Activated naive CD4-positive, alpha-beta T cell treated with anti-CD3 and anti-CD28 coated beads, Interleukin-2, amount 50 U/mL, for 72 hours (primary cell): ENCODE data around the gene DDX6. TPM values are rescaled to one million over a fixed set of nuclear protein-coding genes. Genes with fewer than 3 reads are reported as not detected.
"Not testable (repeated sequence)": the region's sequence is repeated elsewhere in the genome, so short reads cannot be mapped to it uniquely, and the experiment has no call there.

Source experiments
- ATAC-seq, 2 donors: fragments of 150-1000 bp; cut with Tn5 transposase; 2 replicates each; pipeline ENCODE4 v1.10.0; 2021; ENCODE audit warnings: mild to moderate bottlenecking in 2 of 2, moderate library complexity in 2 of 2
- DNase-seq, 2 donors: peaks; one replicate each; pipeline ENCODE4 v3.0.0; 2021 to 2022; ENCODE audit warnings: low spot score in 2 of 2
- H3K27ac Mint-ChIP-seq, 2 donors: one replicate each; pipeline ENCODE4 v1.8.0; 2022; ENCODE audit warnings: mild to moderate bottlenecking in 2 of 2, mixed read lengths in 2 of 2
- H3K36me3 Mint-ChIP-seq, 2 donors: one replicate each; pipeline ENCODE4 v1.8.0; 2022; ENCODE audit warnings: mixed read lengths in 2 of 2
- H3K9me3 Mint-ChIP-seq, 2 donors: one replicate each; pipeline ENCODE4 v1.8.0; 2022; ENCODE audit warnings: mixed read lengths in 2 of 2
- total RNA-seq, 2 donors: library from RNA; stranded (reverse); gene quantifications; one replicate each; pipeline ENCODE4 v1.2.3, GENCODE V29; 2022

Gene DDX6, protein sequence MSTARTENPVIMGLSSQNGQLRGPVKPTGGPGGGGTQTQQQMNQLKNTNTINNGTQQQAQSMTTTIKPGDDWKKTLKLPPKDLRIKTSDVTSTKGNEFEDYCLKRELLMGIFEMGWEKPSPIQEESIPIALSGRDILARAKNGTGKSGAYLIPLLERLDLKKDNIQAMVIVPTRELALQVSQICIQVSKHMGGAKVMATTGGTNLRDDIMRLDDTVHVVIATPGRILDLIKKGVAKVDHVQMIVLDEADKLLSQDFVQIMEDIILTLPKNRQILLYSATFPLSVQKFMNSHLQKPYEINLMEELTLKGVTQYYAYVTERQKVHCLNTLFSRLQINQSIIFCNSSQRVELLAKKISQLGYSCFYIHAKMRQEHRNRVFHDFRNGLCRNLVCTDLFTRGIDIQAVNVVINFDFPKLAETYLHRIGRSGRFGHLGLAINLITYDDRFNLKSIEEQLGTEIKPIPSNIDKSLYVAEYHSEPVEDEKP
- total RNA-seq: 100 to 1,000 TPM; 180 to 239 TPM

DNA sequence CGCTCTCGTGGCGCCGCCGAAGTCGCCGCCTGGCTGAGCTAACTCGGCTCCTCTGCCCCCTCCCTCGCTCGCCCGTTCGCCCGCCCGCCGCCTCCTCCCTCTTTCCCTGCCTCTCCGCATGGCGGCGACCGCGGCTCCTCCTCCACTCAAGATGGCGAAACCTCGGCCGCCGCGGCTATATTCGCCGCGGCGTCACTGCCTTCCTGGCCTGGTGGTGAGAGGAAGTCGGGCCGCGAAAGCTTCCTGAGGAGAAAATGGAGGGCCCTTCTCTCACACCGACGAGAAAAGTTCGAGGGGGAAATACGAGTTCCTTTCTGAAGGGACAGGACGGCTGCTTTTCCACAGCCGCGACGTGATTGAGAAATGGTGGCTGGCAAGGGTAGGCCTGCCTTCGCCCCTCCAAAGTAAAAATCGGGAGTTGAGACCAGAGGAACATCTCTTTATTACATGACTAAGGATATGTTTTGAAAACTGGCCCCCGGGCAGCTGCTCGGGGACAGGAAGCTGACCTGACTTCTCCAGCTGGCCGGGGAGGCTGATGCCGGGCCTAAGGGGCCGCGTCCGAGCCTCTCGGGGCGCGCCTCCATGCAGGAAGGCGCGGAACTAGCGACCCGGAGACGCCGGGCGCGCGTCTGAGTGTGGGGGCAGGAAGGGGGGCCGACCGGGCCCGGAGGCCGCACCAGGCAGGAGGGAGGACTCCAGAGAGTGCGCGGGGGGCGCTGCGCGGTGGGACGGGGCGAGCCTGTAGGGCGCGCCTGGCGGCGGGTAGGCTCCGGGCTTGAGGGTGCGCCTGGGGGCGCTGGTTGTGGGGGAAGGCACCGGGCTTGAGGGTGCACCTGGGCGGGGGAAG is at the start of gene DDX6:
DDX6 (minus strand) TSS at position 54 of the 850 bp plus-strand sequence. CDS start 4,913 bp downstream, outside the sequence.
- Mint-ChIP-seq H3K27ac (peak within 1 kb of the TSS; percentile 98 to 100), H3K36me3 (peaks cover 33 to 37% of the 10 kb centered on the region in 2 donors), H3K9me3 (no peaks in the 10 kb centered on the region)
- peak; percentile 58 to 65 for ATAC-seq
- peak; percentile 88 for DNase-seq

DNA sequence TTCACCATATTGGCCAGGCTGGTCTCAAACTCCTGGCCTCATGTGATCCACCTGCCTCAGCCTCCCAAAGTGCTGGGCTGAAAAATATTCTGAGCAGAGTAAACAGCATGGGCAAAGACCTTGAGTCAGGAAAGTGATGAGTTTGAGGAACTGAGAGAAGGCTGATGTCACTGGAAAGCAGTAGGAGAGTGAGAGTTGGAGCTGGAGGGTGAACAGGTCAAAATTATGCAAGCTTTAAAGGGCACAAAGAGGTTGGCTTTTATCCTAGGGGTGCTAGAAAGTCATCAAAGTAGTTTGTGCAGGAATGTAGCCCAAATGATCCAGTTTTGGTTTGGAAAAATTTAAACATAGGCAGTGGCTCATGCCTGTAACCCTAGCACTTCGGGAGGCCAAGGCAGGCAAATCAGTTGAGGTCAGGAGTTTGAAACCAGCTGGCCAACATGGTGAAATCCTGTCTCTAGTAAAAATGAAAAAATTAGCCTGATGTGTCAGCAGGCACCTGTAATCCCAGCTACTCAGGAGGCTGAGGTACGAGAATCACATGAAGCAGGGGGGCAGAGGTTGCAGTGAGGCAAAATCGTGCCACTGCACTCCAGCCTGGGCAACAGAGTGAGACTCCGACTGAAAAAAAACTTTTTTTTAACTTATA is 48.1 kb upstream of the DDX6 start:
- no peak for DNase-seq
- ATAC-seq: peak; percentile 52 to 59
- peaks cover 0 to 8% of the 10 kb centered on the region in 2 donors for H3K9me3 Mint-ChIP-seq
- H3K27ac Mint-ChIP-seq: peak overlapping the region in 1 of 2 donors; percentile 4
- peaks cover 0 to 11% of the 10 kb centered on the region in 2 donors for H3K36me3 Mint-ChIP-seq

DNA sequence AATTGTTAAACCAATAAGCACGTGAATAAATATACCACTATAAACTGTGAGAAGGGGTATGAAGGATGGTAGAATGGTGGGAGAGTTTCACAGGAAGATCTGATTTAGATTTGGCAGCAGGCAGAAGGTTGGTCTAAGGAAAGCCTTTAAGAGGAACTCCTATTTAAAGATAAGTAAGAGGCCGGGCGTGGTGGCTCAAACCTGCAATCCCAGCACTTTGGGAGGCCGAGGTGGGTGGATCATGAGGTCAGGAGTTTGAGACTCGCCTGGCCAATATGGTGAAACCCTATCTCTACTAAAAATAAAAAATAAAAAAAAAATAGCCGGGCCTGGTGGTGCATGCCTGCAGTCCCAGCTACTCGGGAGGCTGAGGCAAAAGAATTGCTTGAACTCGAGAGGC is 46.9 kb upstream of the DDX6 start:
- ATAC-seq (no peak), DNase-seq (no peak)
- peak overlapping the region in 1 of 2 donors; percentile 20 for H3K27ac Mint-ChIP-seq
- peaks cover 0 to 12% of the 10 kb centered on the region in 2 donors for H3K36me3 Mint-ChIP-seq
- H3K9me3 Mint-ChIP-seq: peaks cover 0 to 3% of the 10 kb centered on the region in 2 donors

DNA sequence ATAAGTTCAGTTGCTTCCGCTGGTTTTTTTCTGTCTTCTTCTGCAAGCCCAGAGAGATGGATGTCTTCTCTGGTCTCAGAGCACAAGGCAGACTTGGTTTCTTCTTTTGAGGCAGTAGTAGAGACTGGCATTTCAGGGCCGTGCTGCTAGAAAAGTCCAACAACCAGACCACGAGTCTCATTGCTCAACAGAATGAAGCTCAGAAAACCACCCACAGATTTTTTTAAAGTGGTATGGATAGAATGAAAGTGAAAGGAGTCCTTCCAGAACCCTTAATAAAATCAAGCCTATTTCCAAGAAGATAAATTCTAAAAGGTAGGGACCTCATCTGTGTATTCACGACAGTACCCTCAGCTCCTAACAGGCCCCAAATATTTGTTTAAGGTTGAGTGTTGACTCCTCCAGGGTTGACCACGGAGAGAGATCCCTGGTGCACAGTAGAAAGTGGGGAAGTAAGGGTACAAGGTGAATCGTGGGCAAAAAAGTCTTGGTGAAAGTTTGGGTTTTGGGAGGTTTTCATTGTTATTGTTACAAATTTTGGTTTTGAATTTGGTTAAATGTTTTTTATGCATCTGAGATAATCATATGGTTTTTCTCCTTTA is 43.6 kb upstream of the DDX6 start:
- DNase-seq (no peak), ATAC-seq (peak; percentile 31 to 58)
- H3K36me3 Mint-ChIP-seq: peaks cover 0 to 6% of the 10 kb centered on the region in 2 donors
- peak overlapping the region in 1 of 2 donors; percentile 46 for H3K27ac Mint-ChIP-seq
- peaks cover 0 to 3% of the 10 kb centered on the region in 2 donors for H3K9me3 Mint-ChIP-seq

DNA sequence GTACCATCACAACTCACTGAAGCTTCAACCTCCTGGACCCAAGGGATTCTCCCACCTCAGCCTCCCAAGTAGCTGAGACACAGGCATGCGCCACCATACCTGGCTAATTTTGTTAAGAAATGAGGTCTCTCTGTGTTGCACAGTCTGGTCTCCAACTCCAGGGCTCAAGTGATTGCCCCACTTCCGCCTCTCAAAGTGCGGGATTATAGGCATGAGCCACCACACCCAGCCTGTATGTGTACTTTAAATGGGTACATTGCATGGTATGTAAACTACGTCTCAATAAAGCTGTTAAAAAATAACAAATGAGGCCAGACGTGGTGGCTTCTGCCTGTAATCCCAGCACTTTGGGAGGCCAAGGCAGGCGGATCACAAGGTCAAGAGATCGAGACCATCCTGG is 36.2 kb upstream of the DDX6 start:
- Mint-ChIP-seq H3K27ac (no peak overlapping the region), H3K36me3 (no peaks in the 10 kb centered on the region), H3K9me3 (no peaks in the 10 kb centered on the region)
- ATAC-seq: no peak
- DNase-seq: no peak

DNA sequence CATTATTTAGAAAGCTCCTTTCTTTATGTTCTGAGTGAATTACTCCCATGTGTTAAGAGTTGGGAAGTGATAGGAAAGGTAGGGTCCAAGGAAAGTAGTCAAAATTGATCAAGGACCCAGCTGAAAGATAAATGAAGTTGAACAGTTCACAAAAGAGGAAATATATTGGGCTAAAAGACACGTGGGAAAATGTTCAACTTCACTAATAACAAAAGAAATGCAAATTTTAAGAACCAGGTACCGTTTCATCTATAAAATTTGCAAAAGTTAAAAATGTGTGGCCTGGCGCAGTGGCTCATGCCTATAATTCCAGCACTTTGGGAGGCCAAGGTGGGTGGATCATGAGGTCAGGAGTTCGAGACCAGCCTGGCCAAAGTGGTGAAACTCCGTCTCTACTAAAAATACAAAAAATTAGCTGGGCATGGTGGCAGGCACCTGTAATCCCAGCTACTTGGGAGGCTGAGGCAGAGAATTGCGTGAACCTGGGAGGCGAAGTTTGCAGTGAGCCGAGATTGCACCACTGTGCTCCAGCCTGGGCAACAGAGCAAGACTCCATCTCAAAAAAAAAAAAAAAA is 32.1 kb upstream of the DDX6 start:
- not testable (repeated sequence) for DNase-seq, H3K36me3 Mint-ChIP-seq, H3K9me3 Mint-ChIP-seq, ATAC-seq, H3K27ac Mint-ChIP-seq

DNA sequence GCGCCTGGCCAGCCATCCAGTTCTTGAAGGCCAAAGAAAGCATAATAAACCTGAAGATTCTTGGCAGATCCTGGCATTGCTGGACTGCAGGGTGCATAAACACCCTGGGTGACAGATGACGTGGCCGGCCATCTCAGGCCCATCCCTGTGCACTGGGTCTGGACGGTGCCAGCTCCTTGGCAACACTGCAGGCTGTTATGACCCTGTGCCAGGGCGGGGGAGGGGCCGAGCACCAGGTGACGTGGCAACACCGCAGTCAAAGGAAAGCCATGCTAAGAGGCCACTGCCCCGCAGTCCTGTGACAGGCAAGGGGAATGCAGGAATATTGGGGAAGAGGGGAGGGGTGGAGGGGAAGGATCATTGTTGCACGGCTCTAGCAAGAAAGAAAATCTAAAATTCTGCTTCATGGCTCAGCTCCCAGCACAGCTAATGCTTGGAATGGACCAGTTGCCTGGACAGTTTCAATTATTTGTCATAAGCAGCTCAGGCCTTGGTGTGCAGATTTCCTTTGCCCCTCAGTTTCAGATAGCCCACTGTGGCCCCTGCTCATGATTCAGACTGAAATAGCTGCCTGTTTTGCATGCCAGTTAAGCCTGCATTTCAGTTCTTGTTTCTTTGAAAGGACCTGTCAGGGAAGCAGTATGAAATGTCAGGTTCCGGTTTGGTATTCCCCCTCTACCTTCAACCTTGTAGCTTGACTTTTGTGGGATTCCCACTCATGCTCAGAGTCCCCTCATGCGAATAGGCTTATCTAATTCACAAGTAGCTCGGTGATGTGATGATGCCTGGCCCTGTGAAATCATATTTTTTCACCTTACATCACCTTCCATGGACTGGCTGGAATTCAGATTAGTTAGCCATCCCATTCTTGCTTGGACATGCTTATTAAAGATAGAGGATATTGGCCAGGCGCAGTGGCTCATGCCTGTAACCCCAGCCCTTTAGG is 29.7 kb upstream of the DDX6 start:
- Mint-ChIP-seq H3K9me3 (no peaks in the 10 kb centered on the region), H3K36me3 (no peaks in the 10 kb centered on the region), H3K27ac (peak overlapping the region in 1 of 2 donors; percentile 54)
- ATAC-seq: peak; percentile 52 to 95
- peak in 1 of 2 donors; percentile 56 for DNase-seq

DNA sequence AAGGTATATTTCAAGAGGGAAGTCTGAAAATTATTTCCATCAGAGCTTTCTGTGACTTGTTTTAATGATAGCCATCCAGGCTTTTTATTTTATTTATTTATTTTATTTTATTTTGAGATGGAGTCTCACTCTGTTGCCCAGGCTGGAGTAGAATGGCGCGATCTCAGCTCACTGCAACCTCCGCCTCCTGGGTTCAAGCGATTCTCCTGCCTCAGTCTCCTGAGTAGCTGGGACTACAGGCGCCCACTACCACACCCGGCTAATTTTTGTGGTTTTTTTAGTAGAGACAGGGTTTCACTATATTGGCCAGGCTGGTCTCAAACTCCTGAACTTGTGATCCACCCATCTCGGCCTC is 29.0 kb upstream of the DDX6 start:
- not testable (repeated sequence) for H3K27ac Mint-ChIP-seq, ATAC-seq, H3K36me3 Mint-ChIP-seq, H3K9me3 Mint-ChIP-seq, DNase-seq

DNA sequence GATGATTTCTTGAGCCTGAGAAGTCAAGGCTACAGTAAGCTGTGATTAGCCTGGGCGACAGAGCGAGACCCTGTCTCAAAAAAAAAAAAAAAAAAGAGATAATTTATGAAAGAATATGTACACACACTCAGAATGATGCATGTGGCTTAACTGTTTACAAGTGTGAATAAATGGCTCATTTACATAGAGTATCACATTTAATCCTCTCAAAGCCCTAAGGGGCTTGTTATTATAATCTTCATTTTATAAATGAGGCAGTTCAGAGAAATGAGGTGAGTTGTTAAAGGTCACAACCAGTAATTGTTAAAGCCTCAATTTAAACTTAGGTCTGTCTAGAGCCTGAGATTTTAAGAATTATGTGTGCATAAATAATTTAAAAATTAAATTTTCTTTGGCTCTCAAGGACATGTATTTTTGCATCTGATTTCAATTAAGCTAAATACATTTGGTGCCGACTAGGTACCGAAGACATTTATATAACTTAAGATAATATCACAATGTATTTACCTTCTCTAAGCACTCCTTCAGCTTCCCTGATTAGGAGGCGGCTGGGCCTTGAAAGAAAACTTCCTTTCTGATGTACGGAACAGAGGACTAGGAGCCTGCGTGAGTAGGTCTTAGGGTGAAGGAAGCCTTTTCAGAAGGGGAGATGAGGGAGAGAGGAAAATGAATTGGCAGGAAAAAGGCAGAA is 28.5 kb upstream of the DDX6 start:
- DNase-seq (no peak), ATAC-seq (no peak)
- H3K9me3 Mint-ChIP-seq: no peaks in the 10 kb centered on the region
- no peak overlapping the region for H3K27ac Mint-ChIP-seq
- H3K36me3 Mint-ChIP-seq: no peaks in the 10 kb centered on the region

DNA sequence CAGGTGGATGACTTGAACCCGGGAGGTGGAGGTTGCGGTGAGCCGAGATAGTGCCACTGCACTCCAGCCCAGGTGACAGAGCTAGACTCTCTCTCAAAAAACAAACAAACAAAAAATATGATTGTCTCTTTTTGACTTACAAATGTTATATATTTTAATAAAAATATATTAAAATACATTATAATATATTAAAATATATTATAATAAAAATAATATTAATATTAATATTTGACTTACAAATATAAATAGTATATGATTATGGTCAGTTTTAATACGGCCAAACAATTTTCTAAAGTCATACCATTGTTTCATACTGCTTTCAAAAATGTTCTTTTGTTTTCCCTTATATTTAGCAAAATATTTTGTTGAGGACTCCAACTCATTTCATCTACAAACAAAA is 27.2 kb upstream of the DDX6 start:
- no peaks in the 10 kb centered on the region for H3K36me3 Mint-ChIP-seq
- no peak for DNase-seq
- H3K27ac Mint-ChIP-seq: no peak overlapping the region
- ATAC-seq: no peak
- H3K9me3 Mint-ChIP-seq: no peaks in the 10 kb centered on the region

DNA sequence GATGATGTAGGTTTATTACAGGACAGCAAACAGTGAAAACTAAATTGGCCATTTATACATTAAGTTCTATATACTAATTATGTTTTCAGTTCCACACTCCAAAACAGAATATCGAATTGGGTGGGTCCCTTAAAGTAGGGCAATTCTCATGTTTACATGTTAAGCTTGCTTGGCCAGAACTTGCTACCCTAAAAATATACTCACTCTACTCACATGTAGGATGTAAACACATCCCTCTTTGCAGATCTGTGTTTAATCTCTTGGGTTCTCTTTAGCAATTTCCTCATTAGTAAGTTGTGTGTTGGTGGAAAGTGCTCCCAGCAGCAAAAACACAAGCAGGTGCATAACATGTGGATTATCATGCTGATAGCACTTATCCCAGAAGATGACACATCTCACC is 22.6 kb upstream of the DDX6 start:
- no peak overlapping the region for H3K27ac Mint-ChIP-seq
- H3K9me3 Mint-ChIP-seq: no peaks in the 10 kb centered on the region
- DNase-seq: no peak
- ATAC-seq: no peak
- no peaks in the 10 kb centered on the region for H3K36me3 Mint-ChIP-seq

DNA sequence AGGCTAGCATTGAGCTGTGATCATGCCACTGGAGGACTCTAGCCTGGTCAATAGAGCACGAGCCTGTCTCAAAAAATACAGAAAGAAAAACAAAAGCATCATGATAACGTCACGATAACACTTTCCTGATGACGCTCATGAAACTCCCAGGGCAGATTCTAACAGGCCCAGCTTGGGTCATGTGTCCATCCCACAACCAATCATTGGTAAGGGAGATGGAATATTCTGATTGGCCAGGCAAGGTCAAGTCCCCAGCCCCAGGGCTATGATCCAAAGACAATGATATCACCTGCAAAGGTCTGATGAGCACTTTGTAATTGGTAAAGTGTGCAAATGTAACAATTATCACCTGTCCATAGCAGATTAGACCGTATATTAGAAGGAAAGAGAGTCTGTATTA is 21.5 kb upstream of the DDX6 start:
- Mint-ChIP-seq H3K27ac (no peak overlapping the region), H3K36me3 (no peaks in the 10 kb centered on the region), H3K9me3 (no peaks in the 10 kb centered on the region)
- ATAC-seq: no peak
- DNase-seq: no peak

DNA sequence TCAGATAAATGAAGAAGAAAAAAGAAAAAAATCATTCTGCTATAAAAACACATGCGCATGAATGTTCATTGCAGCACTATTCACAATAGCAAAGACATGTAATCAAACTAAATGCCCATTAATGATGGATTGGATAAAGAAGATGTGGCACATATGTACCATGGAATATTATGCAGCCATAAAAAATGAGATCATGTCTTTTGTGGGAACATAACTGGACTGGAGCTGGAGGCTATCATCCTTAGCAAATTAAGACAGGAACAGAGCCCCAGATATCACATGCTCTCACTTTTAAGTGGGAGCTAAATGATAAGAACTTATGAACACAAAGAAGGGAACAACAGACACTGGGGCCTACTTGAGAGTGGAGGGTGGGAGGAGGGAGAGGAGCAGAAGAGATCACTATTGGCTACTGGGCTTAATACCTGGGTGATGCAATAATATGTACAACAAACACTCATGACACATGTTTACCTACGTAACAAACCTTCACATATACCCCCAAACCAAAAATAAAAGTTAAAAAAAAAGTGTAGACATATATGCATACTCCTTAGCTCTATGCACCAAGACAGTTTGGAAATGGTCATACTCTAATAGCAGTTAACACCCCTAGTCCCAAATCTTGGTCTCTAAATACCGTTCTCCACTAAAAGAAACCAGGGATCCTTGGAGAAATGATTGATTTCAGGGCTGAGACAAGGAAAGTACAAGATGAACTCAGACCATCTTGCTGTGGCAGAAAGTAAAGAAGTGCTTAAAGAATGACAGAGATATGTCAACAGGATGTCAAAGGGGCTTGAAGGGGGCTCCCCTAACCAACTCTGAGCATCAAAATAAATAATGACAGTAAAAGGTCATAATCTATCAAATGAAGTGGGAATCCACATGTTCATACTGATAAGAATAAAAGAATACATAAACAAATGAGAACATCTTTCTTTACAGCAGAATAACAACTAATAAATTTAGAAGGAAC is 17.1 kb upstream of the DDX6 start:
- Mint-ChIP-seq H3K27ac (peak overlapping the region in 1 of 2 donors; percentile 55), H3K36me3 (no peaks in the 10 kb centered on the region), H3K9me3 (no peaks in the 10 kb centered on the region)
- no peak for ATAC-seq
- DNase-seq: no peak

DNA sequence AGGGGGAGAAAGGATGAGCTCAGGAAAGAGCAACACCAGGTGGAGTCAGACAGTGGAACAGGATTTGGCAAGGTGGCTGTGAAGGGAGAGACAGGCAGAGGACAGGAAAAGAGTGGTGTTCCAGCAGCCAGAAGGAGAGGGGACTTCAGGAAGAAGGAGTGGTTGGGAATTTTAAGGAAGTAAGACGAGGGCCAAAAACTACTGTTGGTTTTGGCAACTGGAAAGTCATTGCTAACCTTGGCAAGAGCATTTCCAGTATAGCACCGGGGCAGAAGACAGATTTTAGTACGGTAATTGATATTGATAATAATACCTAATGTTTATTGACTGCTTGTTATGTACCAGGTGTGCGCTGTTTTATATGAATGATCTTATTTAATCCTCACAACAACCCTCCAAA is 15.4 kb upstream of the DDX6 start:
- no peak for ATAC-seq
- Mint-ChIP-seq H3K36me3 (no peaks in the 10 kb centered on the region), H3K27ac (peak overlapping the region in 1 of 2 donors; percentile 56), H3K9me3 (no peaks in the 10 kb centered on the region)
- no peak for DNase-seq
